ENCODE measurements around the gene UBE2E1.

The UBE2E1 gene

DNA sequence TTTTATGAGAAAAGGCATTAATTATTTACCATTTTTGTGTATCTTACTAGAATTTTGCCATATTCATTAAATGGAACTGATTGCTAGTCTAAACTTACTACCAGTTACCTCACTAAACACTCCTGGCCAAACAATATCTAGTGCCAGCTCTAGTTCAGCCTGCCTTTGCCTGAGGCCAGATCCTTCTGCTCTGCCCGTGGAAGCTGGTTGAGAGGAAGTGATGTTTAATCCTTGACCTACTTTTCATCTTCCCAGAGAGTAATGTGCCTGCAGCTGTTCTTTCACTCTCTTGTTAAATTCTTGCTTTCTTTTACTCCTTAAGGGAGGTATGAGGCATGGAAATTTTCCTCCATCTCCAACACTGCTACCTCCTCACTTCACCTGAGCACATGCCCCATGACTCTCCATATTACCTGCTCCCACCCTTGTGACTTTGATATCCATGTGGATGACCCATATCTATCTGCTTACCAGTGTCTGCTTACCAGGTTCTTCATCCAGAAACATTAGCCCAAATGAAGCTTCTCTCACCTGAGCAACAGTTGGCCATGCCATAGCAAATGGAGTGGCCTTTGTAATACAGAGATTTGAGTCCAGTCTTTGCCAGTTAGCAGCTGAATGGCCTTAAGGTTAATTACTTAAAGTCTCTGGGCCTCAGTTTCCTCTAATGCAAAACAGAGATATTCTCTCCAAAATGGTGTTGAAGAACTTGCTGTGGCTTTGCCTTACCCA lies 53.4 kb downstream of the UBE2E1 start:
- no peak for DNase-seq (ENCODE audit: low read depth)
- TF ChIP-seq CTCF (IDR thresholded peaks at IDR 0.05; ENCODE audit: control insufficient read depth, insufficient read depth, low read depth, low read length, missing control alignments): no peak
- H3K4me3 ChIP-seq (ENCODE audit: control insufficient read depth, low read depth, low read length): no peak overlapping the region

GRCh38 chr3:23859839-23860382 lies 54.2 kb downstream of the UBE2E1 start:
- no peak overlapping the region for H3K4me3 ChIP-seq (ENCODE audit: control insufficient read depth, low read depth, low read length)
- no peak for TF ChIP-seq CTCF (IDR thresholded peaks at IDR 0.05; ENCODE audit: control insufficient read depth, insufficient read depth, low read depth, low read length, missing control alignments)
- DNase-seq (ENCODE audit: low read depth): no peak

GRCh38 chr3:23861689-23862088 lies 55.9 kb downstream of the UBE2E1 start:
- no peak for DNase-seq (ENCODE audit: low read depth)
- no peak for TF ChIP-seq CTCF (IDR thresholded peaks at IDR 0.05; ENCODE audit: control insufficient read depth, insufficient read depth, low read depth, low read length, missing control alignments)

DNA sequence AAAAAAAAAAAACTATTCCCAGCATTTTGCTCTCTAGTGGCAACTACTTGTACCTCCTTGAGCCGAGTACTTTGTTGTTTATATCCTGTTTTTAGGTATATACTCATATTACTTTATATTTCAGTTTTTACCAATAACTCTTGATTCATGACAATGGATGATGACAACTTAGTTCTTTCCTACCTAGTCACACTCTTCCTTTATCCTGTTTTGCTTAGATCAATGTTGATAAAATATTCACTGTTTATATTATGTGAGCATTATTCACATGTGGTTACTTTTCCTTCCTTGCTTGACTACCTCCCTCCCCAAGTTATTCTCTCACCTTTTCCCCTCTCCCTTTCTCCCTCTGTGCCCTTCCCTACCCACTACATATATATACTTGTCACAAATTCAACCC lies 57.3 kb downstream of the UBE2E1 start:
- DNase-seq (ENCODE audit: low read depth): no peak
- H3K4me3 ChIP-seq (ENCODE audit: control insufficient read depth, low read depth, low read length): no peak overlapping the region
- no peak for TF ChIP-seq CTCF (IDR thresholded peaks at IDR 0.05; ENCODE audit: control insufficient read depth, insufficient read depth, low read depth, low read length, missing control alignments)

More at GRCh38 chr3:23861689-23862088, 55.9 kb downstream of the UBE2E1 start:
- no peak overlapping the region for H3K4me3 ChIP-seq (ENCODE audit: control insufficient read depth, low read depth, low read length)

DNA sequence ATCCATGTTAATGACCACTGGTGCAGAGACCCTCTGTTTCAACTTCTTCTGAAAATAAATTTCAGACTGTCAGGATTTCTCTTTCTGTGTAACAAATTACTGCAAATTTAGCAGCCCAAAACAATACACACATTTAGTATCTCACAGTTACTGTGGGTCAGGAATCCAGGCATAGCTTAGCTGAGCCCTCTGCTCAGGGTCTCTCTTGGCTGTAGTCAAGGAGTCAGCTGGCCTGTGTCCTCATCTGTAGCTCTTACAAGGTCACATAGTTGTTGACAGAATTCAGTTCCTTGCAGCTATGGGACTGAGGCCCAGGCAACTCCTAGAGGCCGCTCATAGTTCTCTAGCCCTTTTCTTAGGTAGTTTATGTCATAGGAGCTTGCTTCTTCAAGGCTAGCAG lies 59.2 kb downstream of the UBE2E1 start:
- no peak for TF ChIP-seq CTCF (IDR thresholded peaks at IDR 0.05; ENCODE audit: control insufficient read depth, insufficient read depth, low read depth, low read length, missing control alignments)
- H3K4me3 ChIP-seq (ENCODE audit: control insufficient read depth, low read depth, low read length): no peak overlapping the region
- no peak for DNase-seq (ENCODE audit: low read depth)

- no peak for TF ChIP-seq CTCF (IDR thresholded peaks at IDR 0.05; ENCODE audit: control insufficient read depth, insufficient read depth, low read depth, low read length, missing control alignments)
- DNase-seq (ENCODE audit: low read depth): no peak
- H3K4me3 ChIP-seq (ENCODE audit: control insufficient read depth, low read depth, low read length): no peak overlapping the region
These were observed 60.0 kb downstream of the UBE2E1 start for GRCh38 chr3:23865595-23866396.
